Measurements from ENCODE around the gene RFTN1.

The RFTN1 gene

GRCh38 chr3:16273867-16274266 lies 239.6 kb downstream of the RFTN1 start:
- CTCF ChIA-PET = interaction anchor here (0.9 to 1.8 kb wide), 4 partner anchors 16 to 276 kb away, joined by 3 to 5 read pairs (median 4); no protein-coding TSS in a partner anchor
- no peak for DNase-seq
- Mint-ChIP-seq H3K9me3 (no peaks in the 10 kb centered on the region), H3K36me3 (peaks cover 29% of the 10 kb centered on the region), H3K27ac (no peak overlapping the region), H3K4me1 (no peaks in the 10 kb centered on the region), H3K27me3 (no peaks in the 10 kb centered on the region), H3K4me3 (no peak overlapping the region)

DNA sequence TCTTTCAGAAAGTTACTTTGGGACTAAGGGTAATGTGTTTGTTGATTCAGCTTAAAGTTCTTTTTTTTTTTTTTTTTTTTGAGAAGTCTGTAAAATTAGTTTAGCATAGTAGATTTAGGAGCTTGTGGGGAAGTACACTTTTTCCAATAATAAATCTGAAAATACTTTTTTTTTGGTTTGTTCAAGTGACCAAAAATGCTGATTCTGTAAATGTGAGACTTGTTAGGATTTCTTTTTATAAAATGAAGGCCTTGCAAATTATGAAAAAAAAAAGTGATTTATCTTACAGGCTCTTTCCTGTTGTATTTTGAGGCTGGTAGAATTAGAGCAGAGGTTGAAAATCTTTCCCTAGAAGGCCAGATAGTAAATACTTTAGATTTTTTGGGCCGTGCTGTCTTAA lies 240.9 kb downstream of the RFTN1 start:
- H3K36me3 Mint-ChIP-seq = peaks cover 27% of the 10 kb centered on the region
- H3K9me3 Mint-ChIP-seq = no peaks in the 10 kb centered on the region
- CTCF ChIA-PET = interaction anchor here (1.2 to 2.6 kb wide), 3 partner anchors 8 to 16 kb away, joined by 3 to 7 read pairs (median 4); no protein-coding TSS in a partner anchor
- H3K4me1 Mint-ChIP-seq = peaks cover 8% of the 10 kb centered on the region
- H3K27me3 Mint-ChIP-seq = no peaks in the 10 kb centered on the region
- no peak for DNase-seq
- no peak overlapping the region for H3K4me3 Mint-ChIP-seq
- no peak overlapping the region for H3K27ac Mint-ChIP-seq

DNA sequence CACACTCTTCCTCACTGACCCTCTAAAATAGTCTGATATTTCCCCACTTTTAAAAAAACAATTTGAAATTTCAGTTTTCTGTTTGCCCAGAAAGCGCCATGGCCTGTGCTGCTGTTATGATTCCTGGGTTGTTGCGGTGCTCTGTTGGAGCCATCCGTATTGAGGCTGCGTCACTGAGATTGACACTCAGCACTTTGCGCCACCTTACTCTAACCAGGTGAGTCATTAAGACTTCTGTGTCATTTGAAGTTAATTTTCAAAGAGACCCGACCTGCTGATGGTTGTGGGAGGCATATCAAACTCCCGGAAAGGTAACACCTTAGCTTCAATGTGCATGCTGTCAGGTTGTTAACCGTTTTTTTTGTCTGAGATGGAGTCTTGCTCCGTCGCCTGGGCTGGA lies 242.6 kb downstream of the RFTN1 start:
- H3K4me3 Mint-ChIP-seq = no peak overlapping the region
- H3K27ac Mint-ChIP-seq = no peak overlapping the region
- H3K27me3 Mint-ChIP-seq = no peaks in the 10 kb centered on the region
- H3K36me3 Mint-ChIP-seq = peaks cover 26% of the 10 kb centered on the region
- CTCF ChIA-PET = interaction anchor here (1.0 to 3.4 kb wide), 5 partner anchors 9 to 68 kb away, joined by 3 to 17 read pairs (median 4); no protein-coding TSS in a partner anchor
- no peak for DNase-seq
- H3K9me3 Mint-ChIP-seq = no peaks in the 10 kb centered on the region
- peaks cover 24% of the 10 kb centered on the region for H3K4me1 Mint-ChIP-seq

DNA sequence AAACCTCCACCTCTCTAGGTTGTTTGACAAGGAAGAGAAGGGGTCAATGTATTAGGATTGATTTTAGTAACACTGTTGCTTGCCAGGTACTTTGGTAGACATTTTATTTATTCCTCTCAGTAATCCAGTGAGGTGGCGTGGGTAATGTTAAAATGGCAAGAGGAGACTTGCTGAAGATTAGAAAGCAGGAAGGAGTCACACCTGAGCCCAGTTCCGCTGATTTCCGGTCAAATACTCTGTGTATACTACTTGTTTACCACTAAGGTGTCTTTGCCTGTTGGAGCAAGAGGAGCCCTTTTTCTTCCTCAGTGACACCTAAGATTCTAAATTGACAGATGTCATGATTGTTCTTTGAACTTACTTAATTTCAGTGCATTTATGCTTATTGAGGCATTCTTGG lies 246.8 kb downstream of the RFTN1 start:
- Mint-ChIP-seq H3K27ac (peak overlapping the region; percentile 6), H3K36me3 (peaks cover 15% of the 10 kb centered on the region), H3K4me1 (peaks cover 38% of the 10 kb centered on the region), H3K9me3 (no peaks in the 10 kb centered on the region), H3K4me3 (no peak overlapping the region), H3K27me3 (no peaks in the 10 kb centered on the region)
- CTCF ChIA-PET = interaction anchor here (1.3 to 5.7 kb wide), 5 partner anchors 19 to 284 kb away, joined by 4 to 46 read pairs (median 21); no protein-coding TSS in a partner anchor
- no peak for DNase-seq
